ENCODE measurements around the gene NR6A1. TPM values are rescaled to one million over a fixed set of nuclear protein-coding genes. Genes with fewer than 3 reads are reported as not detected.

Gene NR6A1
- total and polyA plus RNA-seq, 2 experiments from 2014 or later, result 44.2 to 139 TPM

GRCh38 chr9:124652203-124652602, 118.9 kb downstream of the NR6A1 start:
- H3K9me3 Mint-ChIP-seq, result no peaks in the 10 kb centered on the region
- H3K4me3 ChIP-seq, result no peak overlapping the region
- no peak for DNase-seq (ENCODE audit: low spot score)
- no peak for ATAC-seq
- peaks cover 39% of the 10 kb centered on the region for H3K79me2 ChIP-seq (replicated peaks; ENCODE audit: insufficient read depth)
- H3K27me3 Mint-ChIP-seq (ENCODE audit: insufficient read depth, low read depth, poor library complexity), result peaks cover 4% of the 10 kb centered on the region
- TF ChIP-seq EZH2 (IDR thresholded peaks at IDR 0.05; ENCODE audit: low read depth, unreplicated experiment) (no peak), ZNF114 (CRISPR knock-in tag; IDR thresholded peaks at IDR 0.05) (no peak), ETS1 (IDR thresholded peaks at IDR 0.05) (no peak)
- no peaks in the 10 kb centered on the region for H3K27me3 ChIP-seq (ENCODE audit: insufficient read depth)
- H3K4me2 ChIP-seq, result no peak overlapping the region
- no peak overlapping the region for H3K27ac Mint-ChIP-seq
- H3K4me1 ChIP-seq (ENCODE audit: insufficient read depth), result no peaks in the 10 kb centered on the region
- H3K9me2 ChIP-seq (ENCODE audit: insufficient read depth), result no peaks in the 10 kb centered on the region
- no peaks in the 10 kb centered on the region; the same call in 2 of the 3 replicates for H3K36me3 Mint-ChIP-seq (ENCODE audit: low read depth)
- H2AFZ ChIP-seq, result no peak overlapping the region
- H3K4me3 Mint-ChIP-seq, result no peak overlapping the region
- no peaks in the 10 kb centered on the region for H3K36me3 ChIP-seq (ENCODE audit: insufficient read depth)
- no peak overlapping the region for H3K27ac ChIP-seq (ENCODE audit: low read depth)
- no peaks in the 10 kb centered on the region for H4K20me1 ChIP-seq (replicated peaks; ENCODE audit: insufficient read depth)
- H3K4me1 Mint-ChIP-seq, result peaks cover 25% of the 10 kb centered on the region
- H3F3A ChIP-seq (replicated peaks; ENCODE audit: low read depth), result no peaks in the 10 kb centered on the region

- Histone ChIP-seq H2AFZ (no peak overlapping the region), H3K27ac (ENCODE audit: low read depth) (no peak overlapping the region), H3K4me3 (no peak overlapping the region), H3K4me1 (ENCODE audit: insufficient read depth) (no peaks in the 10 kb centered on the region), H3K4me2 (no peak overlapping the region), H3K9me2 (ENCODE audit: insufficient read depth) (no peaks in the 10 kb centered on the region), H3K79me2 (replicated peaks; ENCODE audit: insufficient read depth) (peaks cover 62% of the 10 kb centered on the region), H4K20me1 (replicated peaks; ENCODE audit: insufficient read depth) (no peaks in the 10 kb centered on the region), H3F3A (replicated peaks; ENCODE audit: low read depth) (no peaks in the 10 kb centered on the region), H3K27me3 (ENCODE audit: insufficient read depth) (no peaks in the 10 kb centered on the region), H3K36me3 (ENCODE audit: insufficient read depth) (no peaks in the 10 kb centered on the region)
- Mint-ChIP-seq H3K36me3 (ENCODE audit: low read depth) (peaks cover 10% of the 10 kb centered on the region; the same call in 2 of the 3 replicates), H3K4me3 (no peak overlapping the region), H3K27ac (no peak overlapping the region), H3K27me3 (ENCODE audit: insufficient read depth, low read depth, poor library complexity) (peaks cover 4% of the 10 kb centered on the region), H3K4me1 (peaks cover 12% of the 10 kb centered on the region), H3K9me3 (peaks cover 3% of the 10 kb centered on the region; the same call in 1 of the 3 replicates)
- DNase-seq (ENCODE audit: low spot score) (no peak), ATAC-seq (no peak)
- no peak for TF ChIP-seq ZNF114 (CRISPR knock-in tag; IDR thresholded peaks at IDR 0.05)
- TF ChIP-seq JUNB (IDR thresholded peaks at IDR 0.05; ENCODE audit: unreplicated experiment), result no peak
- TF ChIP-seq ETS1 (IDR thresholded peaks at IDR 0.05), result no peak
- no peak for TF ChIP-seq CREB1 (CRISPR knock-in tag; IDR thresholded peaks at IDR 0.05; ENCODE audit: low read depth)
- no peak for TF ChIP-seq CTCF (conservative IDR thresholded peaks at IDR 0.05; ENCODE audit: low read depth in 2 of 2)
- TF ChIP-seq NANOG (IDR thresholded peaks at IDR 0.05; ENCODE audit: borderline replicate concordance), result no peak
- no peak for TF ChIP-seq POLR2AphosphoS5 (IDR thresholded peaks at IDR 0.05; ENCODE audit: low read depth)
- TF ChIP-seq ZNF331 (CRISPR knock-in tag; IDR thresholded peaks at IDR 0.05; ENCODE audit: low read depth), result no peak
- TF ChIP-seq ZNF462 (CRISPR knock-in tag; IDR thresholded peaks at IDR 0.05), result no peak
- TF ChIP-seq EZH2 (IDR thresholded peaks at IDR 0.05; ENCODE audit: low read depth, unreplicated experiment), result no peak
Measured at GRCh38 chr9:124645274-124645673, 125.8 kb downstream of the NR6A1 start.
